Measurements from ENCODE around the gene OXNAD1. TPM values are rescaled to one million over a fixed set of nuclear protein-coding genes. Genes with fewer than 3 reads are reported as not detected.

Gene OXNAD1
- total RNA-seq, 1 experiment from 2014 or later, result 27.6 TPM

DNA sequence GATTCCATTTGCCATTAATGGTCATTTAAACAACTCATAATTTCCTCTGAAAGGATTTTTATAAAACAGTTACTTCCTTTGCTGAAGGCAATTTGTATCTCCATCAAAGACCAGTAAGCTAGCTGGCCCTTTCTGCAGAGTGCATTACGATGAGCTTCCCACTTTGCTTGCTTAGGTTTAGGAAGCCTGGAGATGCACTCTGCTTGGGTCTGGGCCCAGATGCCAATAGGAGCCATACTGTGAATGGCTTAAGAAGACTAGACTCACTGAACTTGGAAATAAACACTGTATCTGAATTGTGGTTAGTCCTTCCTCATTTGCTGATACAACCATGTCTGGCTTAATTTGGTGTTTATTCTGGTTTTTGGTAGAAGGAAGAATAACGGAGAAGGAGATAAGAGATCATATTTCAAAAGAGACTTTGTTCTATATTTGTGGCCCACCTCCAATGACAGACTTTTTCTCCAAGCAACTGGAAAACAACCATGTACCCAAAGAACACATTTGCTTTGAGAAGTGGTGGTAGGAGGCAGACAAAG is 38.1 kb downstream of the OXNAD1 start:
- no peaks in the 10 kb centered on the region for H3K9me3 Mint-ChIP-seq (ENCODE audit: unreplicated experiment)
- no peak for DNase-seq (ENCODE audit: unreplicated experiment)
- TF ChIP-seq, protein P1, sequence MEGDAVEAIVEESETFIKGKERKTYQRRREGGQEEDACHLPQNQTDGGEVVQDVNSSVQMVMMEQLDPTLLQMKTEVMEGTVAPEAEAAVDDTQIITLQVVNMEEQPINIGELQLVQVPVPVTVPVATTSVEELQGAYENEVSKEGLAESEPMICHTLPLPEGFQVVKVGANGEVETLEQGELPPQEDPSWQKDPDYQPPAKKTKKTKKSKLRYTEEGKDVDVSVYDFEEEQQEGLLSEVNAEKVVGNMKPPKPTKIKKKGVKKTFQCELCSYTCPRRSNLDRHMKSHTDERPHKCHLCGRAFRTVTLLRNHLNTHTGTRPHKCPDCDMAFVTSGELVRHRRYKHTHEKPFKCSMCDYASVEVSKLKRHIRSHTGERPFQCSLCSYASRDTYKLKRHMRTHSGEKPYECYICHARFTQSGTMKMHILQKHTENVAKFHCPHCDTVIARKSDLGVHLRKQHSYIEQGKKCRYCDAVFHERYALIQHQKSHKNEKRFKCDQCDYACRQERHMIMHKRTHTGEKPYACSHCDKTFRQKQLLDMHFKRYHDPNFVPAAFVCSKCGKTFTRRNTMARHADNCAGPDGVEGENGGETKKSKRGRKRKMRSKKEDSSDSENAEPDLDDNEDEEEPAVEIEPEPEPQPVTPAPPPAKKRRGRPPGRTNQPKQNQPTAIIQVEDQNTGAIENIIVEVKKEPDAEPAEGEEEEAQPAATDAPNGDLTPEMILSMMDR (IDR thresholded peaks at IDR 0.05; ENCODE audit: unreplicated experiment), result no peak
- no peak overlapping the region for H3K27ac Mint-ChIP-seq (ENCODE audit: low read depth, unreplicated experiment)
- intact Hi-C loops (cut with micrococcal nuclease), result no loop called here
- ChIA-PET CTCF (interaction anchor here (0.7 to 3.1 kb wide), 3 partner anchors 13 to 23 kb away, joined by 3 to 10 read pairs (median 3); no protein-coding TSS in a partner anchor), POLR2A (interaction anchor here (1.3 kb wide), 1 partner anchor 221 kb away, joined by 4 read pairs; no protein-coding TSS in a partner anchor)
- H3K36me3 Mint-ChIP-seq (ENCODE audit: insufficient read depth, unreplicated experiment), result peaks cover 36% of the 10 kb centered on the region
- H3K4me1 Mint-ChIP-seq (ENCODE audit: insufficient read depth, unreplicated experiment), result no peaks in the 10 kb centered on the region
- no peak overlapping the region for H3K4me3 Mint-ChIP-seq (ENCODE audit: unreplicated experiment)
- H3K27me3 Mint-ChIP-seq (ENCODE audit: insufficient read depth, unreplicated experiment), result no peaks in the 10 kb centered on the region
- BruUV-seq (replicated peaks), result no TSS peak

DNA sequence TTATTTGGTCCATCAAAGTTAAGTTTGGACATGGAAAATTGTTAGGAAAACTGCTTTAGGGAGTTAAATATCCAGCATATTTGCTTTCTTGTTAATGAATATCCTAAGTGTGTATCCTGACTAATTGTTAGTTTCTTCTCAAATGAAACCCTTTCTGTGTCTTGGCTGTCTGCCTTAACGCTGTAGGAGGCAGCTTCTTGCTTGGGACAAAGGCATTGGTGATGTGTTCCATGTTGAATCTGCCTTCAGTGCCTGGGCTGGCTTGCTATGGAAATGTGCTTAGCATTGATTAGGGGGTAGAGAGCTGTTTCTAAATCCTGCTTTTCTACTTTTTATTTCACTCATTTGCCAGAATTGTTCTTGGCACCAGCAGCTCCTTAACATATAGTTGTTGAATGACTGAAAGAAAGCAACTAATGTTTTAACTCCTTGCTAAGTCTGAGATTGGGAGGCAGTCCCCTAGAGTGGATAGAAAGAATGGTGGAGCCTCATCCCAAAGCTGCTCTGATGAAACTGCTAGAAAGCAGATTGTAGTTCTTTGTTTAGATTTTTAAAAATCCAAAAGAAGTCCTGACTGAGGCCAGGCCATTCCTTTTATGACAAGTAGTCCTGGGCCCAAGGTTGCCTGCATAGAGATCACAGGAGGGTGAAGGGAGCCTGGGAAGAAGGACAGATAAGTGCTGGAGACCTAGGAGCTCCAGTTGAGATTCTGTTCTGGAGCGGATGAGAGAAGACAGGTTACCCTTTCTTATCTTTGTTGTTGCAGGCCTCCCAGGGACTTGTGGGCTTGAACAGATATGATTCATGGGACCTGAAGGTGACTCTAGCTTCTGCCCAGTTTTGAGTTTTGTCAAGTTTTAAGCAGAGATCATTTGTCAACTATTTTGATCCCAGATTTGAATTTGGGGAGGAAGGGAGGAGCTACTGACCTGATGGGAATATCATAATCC is 39.3 kb downstream of the OXNAD1 start:
- H3K27ac Mint-ChIP-seq (ENCODE audit: low read depth, unreplicated experiment), result no peak overlapping the region
- TSS peak; percentile 22 for BruUV-seq (replicated peaks)
- CTCF ChIA-PET, result interaction anchor here (0.6 to 3.1 kb wide), 6 partner anchors 12 to 232 kb away, joined by 3 to 10 read pairs (median 4); no protein-coding TSS in a partner anchor
- H3K27me3 Mint-ChIP-seq (ENCODE audit: insufficient read depth, unreplicated experiment), result no peaks in the 10 kb centered on the region
- H3K9me3 Mint-ChIP-seq (ENCODE audit: unreplicated experiment), result no peaks in the 10 kb centered on the region
- TF ChIP-seq, protein P1 (IDR thresholded peaks at IDR 0.05; ENCODE audit: unreplicated experiment), result no peak
- POLR2A ChIA-PET, result no interaction called here
- intact Hi-C loops (cut with micrococcal nuclease), result no loop called here
- DNase-seq (ENCODE audit: unreplicated experiment), result no peak
- H3K4me1 Mint-ChIP-seq (ENCODE audit: insufficient read depth, unreplicated experiment), result no peaks in the 10 kb centered on the region
- H3K36me3 Mint-ChIP-seq (ENCODE audit: insufficient read depth, unreplicated experiment), result peaks cover 24% of the 10 kb centered on the region
- no peak overlapping the region for H3K4me3 Mint-ChIP-seq (ENCODE audit: unreplicated experiment)

DNA sequence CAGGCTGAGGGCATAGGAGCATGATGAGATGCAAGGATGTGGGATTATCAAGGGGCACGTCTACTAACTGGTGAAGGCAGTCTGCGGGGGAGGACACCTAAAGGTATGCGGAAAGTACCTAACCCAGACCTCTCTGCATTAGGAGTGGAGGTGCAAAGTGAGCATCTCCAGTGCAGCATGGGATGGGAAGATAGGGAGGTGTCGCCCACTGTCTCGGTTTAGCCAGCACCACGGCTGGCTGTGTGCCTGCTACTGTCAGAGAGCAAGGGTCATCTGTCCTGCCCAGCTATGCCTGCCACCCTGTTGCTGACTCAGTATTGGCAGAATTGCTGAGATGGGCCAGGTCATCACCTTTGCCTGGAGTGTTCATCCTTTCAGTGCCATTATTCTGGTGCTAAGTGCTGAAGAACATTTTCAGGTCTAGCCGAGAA is 40.1 kb downstream of the OXNAD1 start:
- Mint-ChIP-seq H3K27ac (ENCODE audit: low read depth, unreplicated experiment) (no peak overlapping the region), H3K9me3 (ENCODE audit: unreplicated experiment) (no peaks in the 10 kb centered on the region), H3K36me3 (ENCODE audit: insufficient read depth, unreplicated experiment) (peaks cover 22% of the 10 kb centered on the region), H3K4me3 (ENCODE audit: unreplicated experiment) (no peak overlapping the region), H3K27me3 (ENCODE audit: insufficient read depth, unreplicated experiment) (no peaks in the 10 kb centered on the region), H3K4me1 (ENCODE audit: insufficient read depth, unreplicated experiment) (peaks cover 7% of the 10 kb centered on the region)
- intact Hi-C loops (cut with micrococcal nuclease), result no loop called here
- ChIA-PET POLR2A (interaction anchor here (0.7 kb wide), 1 partner anchor 15 kb away, joined by 4 read pairs; no protein-coding TSS in a partner anchor), CTCF (interaction anchor here (0.6 to 3.1 kb wide), 3 partner anchors 13 to 15 kb away, joined by 3 to 10 read pairs (median 4); no protein-coding TSS in a partner anchor)
- BruUV-seq (replicated peaks), result no TSS peak
- TF ChIP-seq, protein P1 (IDR thresholded peaks at IDR 0.05; ENCODE audit: unreplicated experiment), result no peak
- DNase-seq (ENCODE audit: unreplicated experiment), result no peak

Measured in MCF 10A (cell line).